Activated CD4-positive, alpha-beta T cell treated with anti-CD3 and anti-CD28 coated beads for 1 hour (primary cell): ENCODE data around the gene DCXR.

Source experiments
- DNase-seq: peaks from one replicate; pipeline ENCODE4 v3.0.0-alpha.2; 2020

The DCXR gene

GRCh38 chr17:81994593-81995462, 42.7 kb downstream of the DCXR start:
- no peak for DNase-seq

GRCh38 chr17:81993729-81994592, 43.5 kb downstream of the DCXR start:
- DNase-seq = no peak

GRCh38 chr17:81992306-81993102, 45.0 kb downstream of the DCXR start:
- no peak for DNase-seq

GRCh38 chr17:81991684-81992305, 45.7 kb downstream of the DCXR start:
- DNase-seq = no peak

- DNase-seq = no peak
These were observed 46.4 kb downstream of the DCXR start for GRCh38 chr17:81990836-81991683.

GRCh38 chr17:81987161-81987770, 50.2 kb downstream of the DCXR start:
- no peak for DNase-seq

DNA sequence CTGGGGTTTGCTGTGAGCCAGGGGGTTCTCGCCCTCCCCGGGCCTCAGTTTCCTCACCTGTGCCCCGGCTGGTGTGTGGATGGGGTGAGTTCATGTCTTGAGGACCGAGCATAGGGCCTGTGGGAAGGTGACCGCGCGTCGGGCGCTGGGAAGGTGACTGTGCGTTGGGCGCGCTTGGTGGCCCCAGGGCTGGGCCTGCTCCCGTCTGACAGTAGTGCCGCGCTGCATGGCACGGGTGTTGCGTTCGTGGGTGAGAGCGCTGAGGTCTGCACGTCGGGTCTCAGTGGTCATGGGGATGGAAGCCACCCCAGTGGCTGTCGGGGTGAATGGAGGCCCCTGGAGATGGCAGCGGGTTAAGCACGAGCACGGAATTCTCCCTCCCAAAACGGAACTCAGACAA, 50.9 kb downstream of the DCXR start:
- DNase-seq = no peak
